Naive thymus-derived CD4-positive, alpha-beta T cell (primary cell): Measurements from ENCODE around the gene DAPK3. TPM values are rescaled to one million over a fixed set of nuclear protein-coding genes. Genes with fewer than 3 reads are reported as not detected.
A peak's percentile ranks its signal among the peaks of the same experiment; 100 is the strongest.

Experiments used
- ATAC-seq: fragments of 150-1000 bp; cut with Tn5 transposase; 2 replicates; pipeline ENCODE4 v1.10.0; 2021; ENCODE audit warnings: mild to moderate bottlenecking, moderate library complexity
- CTCF ChIA-PET: fragments of 350-600 bp; sonication (Branson Sonifier 250); formaldehyde crosslinking; loops from one replicate; lab custom pipeline; 2021; ENCODE audit warnings: antibody characterized with exemption; lab: Charles Lee
- POLR2A ChIA-PET: fragments of 350-600 bp; sonication (Branson Sonifier 250); formaldehyde crosslinking; loops from one replicate; lab custom pipeline; 2021; ENCODE audit warnings: antibody characterized with exemption, inconsistent platforms; lab: Charles Lee
- DNase-seq, 9 donors: peaks; one replicate each; pipeline versions ENCODE4 v3.0.0 to v3.0.0-alpha.2; 2020 to 2022; ENCODE audit warnings: mixed read lengths in 1 of 9
- H3K27ac ChIP-seq: one replicate; pipeline ENCODE4 v1.7.0; 2013; ENCODE audit warnings: mild to moderate bottlenecking, low read depth, low read length, moderate library complexity
- H3K27me3 ChIP-seq, 2 donors: one replicate each; pipeline ENCODE4 v1.7.0; 2013; ENCODE audit warnings: low read length in 2 of 2, mild to moderate bottlenecking in 2 of 2, moderate library complexity in 2 of 2; ENCODE audit not compliant: control insufficient read depth in 2 of 2, insufficient read depth in 2 of 2
- H3K36me3 ChIP-seq, 3 experiments: 1 replicate in 2 of 3; 2 replicates in 1 of 3; pipeline ENCODE4 v1.7.0; 2013; ENCODE audit warnings: low read length in 3 of 3, mild to moderate bottlenecking in 3 of 3, moderate library complexity in 1 of 3; ENCODE audit not compliant: insufficient read depth in 3 of 3, control insufficient read depth in 2 of 3
- H3K4me1 ChIP-seq, 2 donors: one replicate each; pipeline ENCODE4 v1.7.0; 2013; ENCODE audit warnings: low read length in 2 of 2, mild to moderate bottlenecking in 2 of 2, moderate library complexity in 1 of 2; ENCODE audit not compliant: control insufficient read depth in 2 of 2, insufficient read depth in 2 of 2
- H3K4me3 ChIP-seq: 2 replicates; pipeline ENCODE4 v1.7.0; 2013; ENCODE audit warnings: mild to moderate bottlenecking, low read length
- H3K9me3 ChIP-seq, 3 experiments: 1 replicate in 2 of 3; 2 replicates in 1 of 3; pipeline ENCODE4 v1.7.0; 2013; ENCODE audit warnings: low read length in 3 of 3; ENCODE audit not compliant: control insufficient read depth in 2 of 3
- H3K27ac Mint-ChIP-seq, 9 donors: one replicate each; pipeline ENCODE4 v1.8.0; 2020 to 2022; ENCODE audit warnings: mixed read lengths in 9 of 9, mild to moderate bottlenecking in 8 of 9, moderate library complexity in 5 of 9, inconsistent platforms in 2 of 9
- H3K27me3 Mint-ChIP-seq, 5 donors: one replicate each; pipeline ENCODE4 v1.8.0; 2021 to 2022; ENCODE audit warnings: mixed read lengths in 5 of 5, mild to moderate bottlenecking in 1 of 5
- H3K36me3 Mint-ChIP-seq, 5 donors: one replicate each; pipeline ENCODE4 v1.8.0; 2020 to 2022; ENCODE audit warnings: mixed read lengths in 5 of 5, mild to moderate bottlenecking in 3 of 5, inconsistent platforms in 1 of 5
- H3K4me1 Mint-ChIP-seq, 7 donors: one replicate each; pipeline ENCODE4 v1.8.0; 2020 to 2022; ENCODE audit warnings: mixed read lengths in 7 of 7, mild to moderate bottlenecking in 3 of 7, inconsistent platforms in 1 of 7
- H3K4me3 Mint-ChIP-seq, 10 donors: one replicate each; pipeline ENCODE4 v1.8.0; 2020 to 2022; ENCODE audit warnings: mild to moderate bottlenecking in 10 of 10, mixed read lengths in 10 of 10, moderate library complexity in 6 of 10, inconsistent platforms in 2 of 10
- H3K9me3 Mint-ChIP-seq, 11 donors: one replicate each; pipeline ENCODE4 v1.8.0; 2020 to 2022; ENCODE audit warnings: mixed read lengths in 11 of 11, mild to moderate bottlenecking in 4 of 11, inconsistent platforms in 1 of 11, moderate library complexity in 1 of 11
- intact Hi-C, 2 donors: fragments of 100-400 bp; cut with micrococcal nuclease; formaldehyde crosslinking; loops; one replicate each; pipeline ENCODE4 v1.15.1; 2023
- polyA plus RNA-seq, 2 donors: library from polyadenylated mRNA; unstranded; fragments of 300-500 nt; fragmentation: Illumina TruSeq; gene quantifications; one replicate each; pipeline ENCODE4 v1.2.3, GENCODE V29; 2021
- total RNA-seq, 6 experiments: library from RNA in 5 of 6; stranded (reverse) in 5 of 6; gene quantifications; 1 replicate in 5 of 6; 2 replicates in 1 of 6; pipeline ENCODE4 v1.2.3 and lab custom pipeline; 2021 to 2026

DAPK3 gene
- total and polyA plus RNA-seq, 7 experiments from 2014 or later, result 18.2 to 40.3 (median 33.9) TPM

GRCh38 chr19:4016486-4016885 lies 45.6 kb upstream of the DAPK3 start:
- no peak overlapping the region for H3K27ac ChIP-seq
- Mint-ChIP-seq H3K27ac (peak overlapping the region in 2 of 9 donors; percentile 31 to 48), H3K4me3 (no peak overlapping the region), H3K4me1 (peaks cover 3 to 44% (median 21%) of the 10 kb centered on the region in 7 donors), H3K27me3 (no peaks in the 10 kb centered on the region), H3K36me3 (peaks cover 0 to 10% (median 3%) of the 10 kb centered on the region in 5 donors), H3K9me3 (no peaks in the 10 kb centered on the region)
- no peaks in the 10 kb centered on the region for H3K27me3 ChIP-seq
- ChIA-PET POLR2A (interaction anchor here (0.6 kb wide), 1 partner anchor 371 kb away, joined by 3 read pairs; no protein-coding TSS in a partner anchor), CTCF (no interaction called here)
- ATAC-seq (no peak), DNase-seq (no peak)
- peaks cover 0 to 72% (median 0%) of the 10 kb centered on the region in 3 experiments for H3K36me3 ChIP-seq
- intact Hi-C loops, result no loop called here
- peaks cover 0 to 7% of the 10 kb centered on the region in 2 donors for H3K4me1 ChIP-seq
- H3K9me3 ChIP-seq, result no peaks in the 10 kb centered on the region
- no peak overlapping the region for H3K4me3 ChIP-seq

- intact Hi-C loops, result no loop called here
- Histone ChIP-seq H3K36me3 (peaks cover 0 to 78% (median 0%) of the 10 kb centered on the region in 3 experiments), H3K27ac (no peak overlapping the region), H3K9me3 (no peaks in the 10 kb centered on the region), H3K4me1 (peaks cover 3 to 12% of the 10 kb centered on the region in 2 donors), H3K27me3 (no peaks in the 10 kb centered on the region), H3K4me3 (no peak overlapping the region)
- DNase-seq, result no peak
- Mint-ChIP-seq H3K9me3 (no peaks in the 10 kb centered on the region), H3K36me3 (peaks cover 0 to 10% (median 0%) of the 10 kb centered on the region in 5 donors), H3K4me3 (no peak overlapping the region), H3K27ac (no peak overlapping the region), H3K27me3 (no peaks in the 10 kb centered on the region), H3K4me1 (peaks cover 3 to 50% (median 28%) of the 10 kb centered on the region in 7 donors)
- ChIA-PET POLR2A (interaction anchor here (0.6 kb wide), 1 partner anchor 371 kb away, joined by 3 read pairs; no protein-coding TSS in a partner anchor), CTCF (no interaction called here)
- no peak for ATAC-seq
Measured at GRCh38 chr19:4015705-4016402, 45.0 kb upstream of the DAPK3 start.

DNA sequence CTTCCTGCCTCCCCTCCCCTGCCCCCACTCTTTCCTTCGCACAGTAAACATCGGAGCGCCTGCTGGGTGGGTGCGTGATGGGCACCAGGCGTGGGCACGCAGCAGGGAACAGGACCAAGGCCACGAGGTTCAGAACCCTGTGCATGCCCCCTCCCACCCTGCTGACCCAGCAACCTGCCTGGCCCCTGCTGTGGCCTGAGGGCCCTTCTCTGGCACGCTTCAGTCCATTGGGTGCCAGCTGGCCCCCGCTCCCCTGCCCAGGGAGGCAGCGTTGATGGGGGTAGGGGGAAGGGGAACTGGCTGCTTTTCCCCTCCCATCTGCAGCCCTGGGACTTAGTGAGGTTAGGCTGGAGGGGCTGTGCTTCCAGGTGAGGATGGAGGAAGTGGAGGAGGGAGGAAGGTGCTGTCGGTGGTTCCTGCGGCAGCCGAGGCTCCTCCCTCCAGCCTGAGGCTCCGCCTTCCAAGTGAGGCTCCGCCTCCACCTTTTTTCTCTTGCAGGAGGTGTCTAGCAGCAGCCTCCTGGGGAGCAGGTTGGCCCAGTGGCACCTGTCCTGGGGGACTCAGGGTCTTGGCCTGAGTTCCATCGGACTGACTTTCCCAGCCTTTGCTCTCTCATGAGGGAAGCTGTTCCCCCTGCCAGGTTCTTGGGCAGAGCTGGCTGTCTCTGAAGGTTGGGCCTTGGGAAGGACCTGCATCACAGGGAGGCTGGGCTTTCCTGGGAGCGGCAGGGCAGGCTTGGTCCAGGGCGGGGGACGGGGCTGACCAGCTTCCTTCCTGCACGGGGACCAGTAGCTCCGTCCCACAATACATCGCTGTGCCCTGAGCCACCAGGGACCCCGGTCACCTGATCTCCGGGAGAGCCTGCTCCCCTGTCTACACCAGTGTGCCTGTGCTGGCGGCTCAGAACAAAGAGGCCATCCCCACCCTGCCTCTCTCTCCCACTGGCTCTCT lies 43.9 kb upstream of the DAPK3 start:
- Histone ChIP-seq H3K27me3 (no peaks in the 10 kb centered on the region), H3K4me1 (peaks cover 11 to 20% of the 10 kb centered on the region in 2 donors), H3K9me3 (no peaks in the 10 kb centered on the region), H3K36me3 (peaks cover 0 to 76% (median 0%) of the 10 kb centered on the region in 3 experiments), H3K27ac (no peak overlapping the region), H3K4me3 (no peak overlapping the region)
- intact Hi-C loops, result no loop called here
- ChIA-PET POLR2A (no interaction called here), CTCF (no interaction called here)
- H3K27me3 Mint-ChIP-seq, result no peaks in the 10 kb centered on the region
- ATAC-seq (peak; percentile 55), DNase-seq (peak in 7 of 9 donors; percentile 23 to 52 (median 46))
- peak overlapping the region in 2 of 9 donors; percentile 8 to 49 for H3K27ac Mint-ChIP-seq
- peaks cover 3 to 50% (median 29%) of the 10 kb centered on the region in 7 donors for H3K4me1 Mint-ChIP-seq
- peaks cover 0 to 5% (median 0%) of the 10 kb centered on the region in 5 donors for H3K36me3 Mint-ChIP-seq
- no peaks in the 10 kb centered on the region for H3K9me3 Mint-ChIP-seq
- no peak overlapping the region for H3K4me3 Mint-ChIP-seq

DNA sequence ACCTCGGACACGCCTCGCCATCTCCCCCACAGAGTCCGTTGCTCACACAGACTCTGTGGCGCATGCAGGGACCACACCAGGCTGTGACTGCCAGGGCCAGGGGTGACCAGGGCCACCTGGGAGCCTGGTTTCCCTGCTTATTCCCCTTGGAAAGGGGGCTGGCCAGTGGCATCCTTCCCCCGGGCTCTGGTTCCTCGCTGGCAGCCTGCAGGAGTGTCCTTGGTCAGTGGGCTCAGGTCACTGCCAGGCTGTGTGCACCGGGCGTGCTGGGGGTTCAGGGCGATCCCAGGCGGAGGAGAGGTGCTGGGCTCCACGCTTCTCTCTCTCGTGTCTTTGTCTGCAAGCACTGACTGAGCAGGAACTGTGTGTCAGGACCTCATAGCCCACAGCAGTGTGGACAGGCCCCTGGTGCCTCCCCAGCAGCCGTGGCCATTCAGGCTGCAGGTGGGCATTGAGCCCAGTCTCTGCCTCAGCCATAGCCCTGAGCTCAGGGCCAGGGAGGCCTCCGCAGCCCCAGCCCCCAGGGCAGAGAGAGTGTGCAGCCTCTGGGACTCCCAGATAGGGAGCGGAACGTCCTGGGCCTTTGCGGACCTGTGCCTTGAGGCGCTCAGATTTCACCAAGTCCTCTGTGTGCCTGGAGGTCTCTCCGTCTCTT lies 43.1 kb upstream of the DAPK3 start:
- Histone ChIP-seq H3K4me1 (peaks cover 17 to 27% of the 10 kb centered on the region in 2 donors), H3K27ac (no peak overlapping the region), H3K36me3 (peaks cover 0 to 76% (median 0%) of the 10 kb centered on the region in 3 experiments), H3K27me3 (no peaks in the 10 kb centered on the region), H3K9me3 (no peaks in the 10 kb centered on the region), H3K4me3 (no peak overlapping the region)
- Mint-ChIP-seq H3K4me3 (no peak overlapping the region), H3K36me3 (peaks cover 0 to 5% (median 0%) of the 10 kb centered on the region in 5 donors), H3K9me3 (peaks cover 0 to under 1% (median 0%) of the 10 kb centered on the region in 11 donors), H3K4me1 (peaks cover 9 to 58% (median 36%) of the 10 kb centered on the region in 7 donors), H3K27me3 (no peaks in the 10 kb centered on the region), H3K27ac (no peak overlapping the region)
- ATAC-seq, result no peak
- ChIA-PET POLR2A (interaction anchor here (0.6 kb wide), 1 partner anchor 47 kb away, joined by 3 read pairs; no protein-coding TSS in a partner anchor), CTCF (no interaction called here)
- no peak for DNase-seq
- intact Hi-C loops, result no loop called here

- Mint-ChIP-seq H3K4me3 (peak overlapping the region in 2 of 10 donors; percentile 16 to 19), H3K27ac (peak overlapping the region in 2 of 9 donors; percentile 37 to 70)
- DNase-seq, result no peak
Measured at GRCh38 chr19:4012975-4013634, 42.2 kb upstream of the DAPK3 start.

More at GRCh38 chr19:4012975-4013634, 42.2 kb upstream of the DAPK3 start:
- peaks cover 26 to 35% of the 10 kb centered on the region in 2 donors for H3K4me1 ChIP-seq
- CTCF ChIA-PET, result no interaction called here
- peaks cover 0 to 73% (median 0%) of the 10 kb centered on the region in 3 experiments for H3K36me3 ChIP-seq
- POLR2A ChIA-PET, result interaction anchor here (0.6 kb wide), 1 partner anchor 47 kb away, joined by 3 read pairs; no protein-coding TSS in a partner anchor
- no peak overlapping the region for H3K4me3 ChIP-seq
- Mint-ChIP-seq H3K9me3 (peaks cover 0 to 3% (median 0%) of the 10 kb centered on the region in 11 donors), H3K4me1 (peaks cover 13 to 59% (median 39%) of the 10 kb centered on the region in 7 donors), H3K27me3 (no peaks in the 10 kb centered on the region), H3K36me3 (no peaks in the 10 kb centered on the region)
- ATAC-seq, result no peak
- no peak overlapping the region for H3K27ac ChIP-seq
- no peaks in the 10 kb centered on the region for H3K27me3 ChIP-seq
- intact Hi-C loops, result no loop called here
- no peaks in the 10 kb centered on the region for H3K9me3 ChIP-seq
